Islet of Langerhans (tissue), 1 donor: ENCODE data around the gene SEC24A.
"Not testable (repeated sequence)": the region's sequence is repeated elsewhere in the genome, so short reads cannot be mapped to it uniquely, and the experiment has no call there.

Experiments
- FAIRE-seq: peaks from one replicate; lab custom pipeline; 2011; peaks lifted over from hg19 to GRCh38; lab: Jason Lieb, UNC

SEC24A gene

GRCh38 chr5:134650660-134651059 lies 2.1 kb downstream of the SEC24A start:
- FAIRE-seq: not testable (repeated sequence)

- FAIRE-seq: no peak
Observed at GRCh38 chr5:134651531-134651930, 2.9 kb downstream of the SEC24A start.

GRCh38 chr5:134656690-134657089 lies 8.1 kb downstream of the SEC24A start:
- no peak for FAIRE-seq

- FAIRE-seq: no peak
Observed at GRCh38 chr5:134659456-134659855, 10.9 kb downstream of the SEC24A start.

- FAIRE-seq: no peak
Observed at GRCh38 chr5:134659922-134660321, 11.3 kb downstream of the SEC24A start.

GRCh38 chr5:134662971-134663370 lies 14.4 kb downstream of the SEC24A start:
- FAIRE-seq: no peak

GRCh38 chr5:134664448-134664847 lies 15.9 kb downstream of the SEC24A start:
- no peak for FAIRE-seq

GRCh38 chr5:134673546-134673945 lies 25.0 kb downstream of the SEC24A start:
- FAIRE-seq: not testable (repeated sequence)

- FAIRE-seq: not testable (repeated sequence)
Observed at GRCh38 chr5:134677357-134677756, 28.8 kb downstream of the SEC24A start.

GRCh38 chr5:134690144-134690543 lies 41.6 kb downstream of the SEC24A start:
- not testable (repeated sequence) for FAIRE-seq

- no peak for FAIRE-seq
Observed at GRCh38 chr5:134692722-134693121, 44.1 kb downstream of the SEC24A start.

GRCh38 chr5:134708301-134708700 lies 59.7 kb downstream of the SEC24A start:
- no peak for FAIRE-seq

GRCh38 chr5:134714120-134714519 lies 65.5 kb downstream of the SEC24A start:
- no peak for FAIRE-seq

- no peak for FAIRE-seq
Observed at GRCh38 chr5:134714541-134714940, 66.0 kb downstream of the SEC24A start.

GRCh38 chr5:134715466-134715865 lies 66.9 kb downstream of the SEC24A start:
- not testable (repeated sequence) for FAIRE-seq

GRCh38 chr5:134724872-134725271 lies 76.3 kb downstream of the SEC24A start:
- no peak for FAIRE-seq

GRCh38 chr5:134732819-134733218 lies 84.2 kb downstream of the SEC24A start:
- FAIRE-seq: no peak

GRCh38 chr5:134735243-134735642 lies 86.7 kb downstream of the SEC24A start:
- FAIRE-seq: no peak

GRCh38 chr5:134736173-134736812 lies 87.7 kb downstream of the SEC24A start:
- no peak for FAIRE-seq

GRCh38 chr5:134738133-134738962 lies 89.8 kb downstream of the SEC24A start, which contains the start of gene CAMLG:
Gene CAMLG, plus strand, starts transcription at chr5:134738548. Its CDS starts 73 bp downstream, at chr5:134738621.
- FAIRE-seq: no peak

GRCh38 chr5:134738963-134739661 lies 90.5 kb downstream of the SEC24A start:
- no peak for FAIRE-seq

- FAIRE-seq: no peak
Observed at GRCh38 chr5:134741052-134741451, 92.5 kb downstream of the SEC24A start.

- no peak for FAIRE-seq
Observed at GRCh38 chr5:134742134-134742533, 93.5 kb downstream of the SEC24A start.
